NCI-H460 (cell line): Measurements from ENCODE around the gene CYP2A7. TPM values are rescaled to one million over a fixed set of nuclear protein-coding genes. Genes with fewer than 3 reads are reported as not detected.

Experiments used
- total RNA-seq: library from RNA; depleted of rRNA; stranded (reverse); fragments of >200 nt; shearing (Covaris generic); gene quantifications from 2 replicates; pipeline ENCODE4 v1.2.3, GENCODE V29; 2014; rRNA removed

The CYP2A7 gene
- total RNA-seq, 1 experiment from 2014 or later, result not detected

Other genes starting within 250 kb of the CYP2A7 start
- gene NUMBL, start 191.6 kb downstream of the CYP2A7 start, total RNA-seq, result 9.8 and 10.8 TPM in 2 replicates
- 22.9 and 30.7 TPM in 2 replicates for gene COQ8B, start 165.3 kb downstream of the CYP2A7 start, total RNA-seq
- gene ITPKC, start 165.1 kb downstream of the CYP2A7 start, total RNA-seq, result 5.2 and 6.2 TPM in 2 replicates
- 1.6 and 2.1 TPM in 2 replicates for gene ACTMAP, start 131.8 kb downstream of the CYP2A7 start, total RNA-seq
- gene SNRPA, start 131.0 kb downstream of the CYP2A7 start, total RNA-seq, result 185 and 211 TPM in 2 replicates
- not detected in 2 replicates for gene MIA, start 106.7 kb downstream of the CYP2A7 start, total RNA-seq
- 7.4 and 9.7 TPM in 2 replicates for gene RAB4B, start 104.0 kb downstream of the CYP2A7 start, total RNA-seq
- gene EGLN2, start 83.0 kb downstream of the CYP2A7 start, total RNA-seq, result 20.7 and 25.0 TPM in 2 replicates
- not detected in 2 replicates for gene CYP2A6, start 31.8 kb downstream of the CYP2A7 start, total RNA-seq
- not detected in 2 replicates for gene CYP2B6, start 109.1 kb upstream of the CYP2A7 start, total RNA-seq
- not detected in 2 replicates for gene CYP2A13, start 206.2 kb upstream of the CYP2A7 start, total RNA-seq
- gene CYP2F1, start 232.2 kb upstream of the CYP2A7 start, total RNA-seq, result not detected in 2 replicates